Calu3 (cell line): Measurements from ENCODE around the gene UNC5C. TPM values are rescaled to one million over a fixed set of nuclear protein-coding genes. Genes with fewer than 3 reads are reported as not detected.

Source experiments
- BruUV-seq: library from RNA; stranded (reverse); fragments of 400-500 nt; replicated peaks from 2 replicates; lab custom pipeline; 2021; lab: Mats Ljungman, UMichigan
- CTCF ChIA-PET: fragments of 300-600 bp; sonication (Branson Sonifier 250); formaldehyde crosslinking; loops from one replicate; lab custom pipeline; 2022; ENCODE audit warnings: antibody characterized with exemption; lab: Charles Lee
- DNase-seq: peaks from one replicate; pipeline ENCODE4 v3.0.0; 2022
- H3K27ac Mint-ChIP-seq: one replicate; pipeline ENCODE4 v1.8.0; 2022; ENCODE audit warnings: mixed read lengths; ENCODE audit not compliant: unreplicated experiment
- H3K27me3 Mint-ChIP-seq: one replicate; pipeline ENCODE4 v1.8.0; 2022; ENCODE audit warnings: mixed read lengths; ENCODE audit not compliant: unreplicated experiment
- H3K36me3 Mint-ChIP-seq: one replicate; pipeline ENCODE4 v1.8.0; 2022; ENCODE audit warnings: mild to moderate bottlenecking, moderate library complexity, mixed read lengths; ENCODE audit not compliant: insufficient read depth, unreplicated experiment
- H3K4me1 Mint-ChIP-seq: one replicate; pipeline ENCODE4 v1.8.0; 2022; ENCODE audit warnings: mild to moderate bottlenecking, low read depth, mixed read lengths; ENCODE audit not compliant: unreplicated experiment
- H3K4me3 Mint-ChIP-seq: one replicate; pipeline ENCODE4 v1.8.0; 2022; ENCODE audit warnings: mild to moderate bottlenecking, low read depth, moderate library complexity, mixed read lengths; ENCODE audit not compliant: unreplicated experiment
- H3K9me3 Mint-ChIP-seq: one replicate; pipeline ENCODE4 v1.8.0; 2022; ENCODE audit warnings: low read depth, mixed read lengths; ENCODE audit not compliant: unreplicated experiment
- CTCF ChIP-seq: fragments of 200-600 bp; IDR thresholded peaks from one replicate; pipeline ENCODE4 v1.8.0; 2022; ENCODE audit warnings: antibody characterized with exemption; ENCODE audit not compliant: unreplicated experiment
- intact Hi-C: fragments of 100-400 bp; cut with micrococcal nuclease; formaldehyde crosslinking; loops from one replicate; pipeline ENCODE4 v1.10.0; 2022; ENCODE audit not compliant: unreplicated experiment
- total RNA-seq: library from RNA; stranded (reverse); gene quantifications from 2 replicates; pipeline ENCODE4 v1.2.3, GENCODE V29; 2022

Gene UNC5C
- total RNA-seq, 1 experiment from 2014 or later: not detected

GRCh38 chr4:95415346-95415771 is 133.4 kb downstream of the UNC5C start:
- intact Hi-C loops: no loop called here
- no peak overlapping the region for H3K4me3 Mint-ChIP-seq
- H3K4me1 Mint-ChIP-seq: no peaks in the 10 kb centered on the region
- BruUV-seq: no TSS peak
- H3K27me3 Mint-ChIP-seq: no peaks in the 10 kb centered on the region
- H3K9me3 Mint-ChIP-seq: no peaks in the 10 kb centered on the region
- H3K27ac Mint-ChIP-seq: no peak overlapping the region
- no peaks in the 10 kb centered on the region for H3K36me3 Mint-ChIP-seq
- TF ChIP-seq CTCF: no peak
- CTCF ChIA-PET: no interaction called here
- no peak for DNase-seq

- no TSS peak for BruUV-seq
- CTCF ChIA-PET: no interaction called here
- Mint-ChIP-seq H3K27me3 (no peaks in the 10 kb centered on the region), H3K4me1 (no peaks in the 10 kb centered on the region), H3K27ac (no peak overlapping the region), H3K9me3 (no peaks in the 10 kb centered on the region), H3K36me3 (no peaks in the 10 kb centered on the region), H3K4me3 (no peak overlapping the region)
- intact Hi-C loops: no loop called here
- TF ChIP-seq CTCF: no peak
- DNase-seq: no peak
Observed at GRCh38 chr4:95411371-95412088, 137.2 kb downstream of the UNC5C start.

GRCh38 chr4:95410387-95410977 is 138.3 kb downstream of the UNC5C start:
- no TSS peak for BruUV-seq
- DNase-seq: no peak
- no peaks in the 10 kb centered on the region for H3K36me3 Mint-ChIP-seq
- no peak overlapping the region for H3K27ac Mint-ChIP-seq
- H3K27me3 Mint-ChIP-seq: no peaks in the 10 kb centered on the region
- H3K9me3 Mint-ChIP-seq: no peaks in the 10 kb centered on the region
- CTCF ChIA-PET: no interaction called here
- intact Hi-C loops: no loop called here
- H3K4me1 Mint-ChIP-seq: no peaks in the 10 kb centered on the region
- no peak overlapping the region for H3K4me3 Mint-ChIP-seq
- TF ChIP-seq CTCF: no peak

GRCh38 chr4:95409750-95410149 is 139.0 kb downstream of the UNC5C start:
- no peak overlapping the region for H3K4me3 Mint-ChIP-seq
- no peaks in the 10 kb centered on the region for H3K27me3 Mint-ChIP-seq
- DNase-seq: no peak
- no peak for TF ChIP-seq CTCF
- no peaks in the 10 kb centered on the region for H3K36me3 Mint-ChIP-seq
- CTCF ChIA-PET: no interaction called here
- intact Hi-C loops: no loop called here
- no peak overlapping the region for H3K27ac Mint-ChIP-seq
- BruUV-seq: no TSS peak
- no peaks in the 10 kb centered on the region for H3K4me1 Mint-ChIP-seq
- no peaks in the 10 kb centered on the region for H3K9me3 Mint-ChIP-seq
